GM12878 (cell line): ENCODE measurements around the gene HS3ST2. TPM values are rescaled to one million over a fixed set of nuclear protein-coding genes. Genes with fewer than 3 reads are reported as not detected.

Experiments used
- BMI1 ChIP-seq: fragments of 450-650 bp; IDR thresholded peaks from 2 replicates; pipeline ENCODE4 v1.6.1; 2016; ENCODE audit warnings: mild to moderate bottlenecking, moderate library complexity, borderline replicate concordance
- CHD2 ChIP-seq: IDR thresholded peaks from 2 replicates; pipeline ENCODE4 v1.6.1; 2011; ENCODE audit warnings: low read depth, low read length, improper control_type of control experiment, borderline replicate concordance
- EZH2 ChIP-seq: IDR thresholded peaks from 2 replicates; pipeline ENCODE4 v1.6.1; 2012; ENCODE audit warnings: low read depth, mild to moderate bottlenecking, control low read depth, inconsistent platforms, low read length, borderline replicate concordance; ENCODE audit not compliant: control insufficient read depth
- IKZF1 ChIP-seq: fragments of 450-650 bp; conservative IDR thresholded peaks from 2 replicates; pipeline ENCODE4 v1.6.1; 2017; ENCODE audit warnings: antibody characterized with exemption, mild to moderate bottlenecking
- KLF5 ChIP-seq: fragments of 450-650 bp; IDR thresholded peaks from 2 replicates; pipeline ENCODE4 v1.6.1; 2014; ENCODE audit warnings: mild to moderate bottlenecking; ENCODE audit not compliant: partially characterized antibody
- NR2F1 ChIP-seq: fragments of 450-650 bp; conservative IDR thresholded peaks from 2 replicates; pipeline ENCODE4 v1.6.1; 2017; ENCODE audit warnings: mild to moderate bottlenecking
- NRF1 ChIP-seq: conservative IDR thresholded peaks from 2 replicates; pipeline ENCODE4 v1.6.1; 2011; ENCODE audit warnings: mild to moderate bottlenecking, low read depth, low read length, improper control_type of control experiment
- POLR2A ChIP-seq: IDR thresholded peaks from 2 replicates; pipeline ENCODE4 v1.6.1; 2011; ENCODE audit warnings: low read depth, mild to moderate bottlenecking, low read length
- RAD21 ChIP-seq: IDR thresholded peaks from 2 replicates; pipeline ENCODE4 v1.6.1; 2011; ENCODE audit warnings: mild to moderate bottlenecking, low read depth, low read length, moderate library complexity; ENCODE audit not compliant: insufficient read depth
- RAD51 ChIP-seq: fragments of 450-650 bp; IDR thresholded peaks from 2 replicates; pipeline ENCODE4 v1.6.1; 2016; ENCODE audit warnings: moderate library complexity, mild to moderate bottlenecking, inconsistent platforms
- TARDBP ChIP-seq: IDR thresholded peaks from 2 replicates; pipeline ENCODE4 v1.6.1; 2016; ENCODE audit warnings: borderline replicate concordance
- TCF7 ChIP-seq: IDR thresholded peaks from 2 replicates; pipeline ENCODE4 v1.6.1; 2014; ENCODE audit warnings: antibody characterized with exemption, borderline replicate concordance
- YY1 ChIP-seq: IDR thresholded peaks from 2 replicates; pipeline ENCODE4 v1.6.1; 2011; ENCODE audit warnings: low read depth, mild to moderate bottlenecking, low read length
- ZBTB11 ChIP-seq: fragments of 450-650 bp; formaldehyde crosslinking; IDR thresholded peaks from 2 replicates; pipeline ENCODE4 v1.5.0; 2022; ENCODE audit warnings: mild to moderate bottlenecking, missing genetic modification characterization
- ZNF24 ChIP-seq: fragments of 450-650 bp; IDR thresholded peaks from 2 replicates; pipeline ENCODE4 v1.6.1; 2017; ENCODE audit warnings: antibody characterized with exemption, mild to moderate bottlenecking
- polyA plus RNA-seq, 11 experiments: library from polyadenylated mRNA; depleted of rRNA in 4 of 11; unstranded in 6 of 11; stranded (reverse) in 5 of 11; fragments of >200 nt; fragmentation: Nextera tagmentation in 4 of 11; fragmentation: Illumina TruSeq in 1 of 11; extraction: Ambion mirVana in 4 of 11; extraction: Trizol in 1 of 11; gene quantifications; 1 replicate in 1 of 11; 2 replicates in 10 of 11; pipeline versions ENCODE4 v1.2.1 to v1.2.3, GENCODE V29; 2011 to 2016; ENCODE audit warnings: inconsistent platforms in 2 of 11, missing spikeins in 2 of 11, low read depth in 1 of 11
- total RNA-seq, 4 experiments: library from RNA; depleted of rRNA in 3 of 4; stranded (reverse); fragments of >200 nt in 3 of 4; fragmentation: Illumina TruSeq in 1 of 4; extraction: Trizol in 1 of 4; gene quantifications; 2 replicates each; pipeline versions ENCODE4 v1.2.1 to v1.2.3, GENCODE V29; 2013 to 2021

The HS3ST2 gene
- total and polyA plus RNA-seq, 10 of the 15 experiments (the other 5 are each of a cell fraction or from before 2014, with no cell fraction given): not detected

- TF ChIP-seq ZBTB11 (CRISPR knock-in tag) (no peak), NRF1 (no peak), IKZF1 (no peak), RAD21 (no peak), BMI1 (no peak), YY1 (no peak), RAD51 (no peak), KLF5 (no peak), CHD2 (no peak), ZNF24 (no peak), EZH2 (no peak), NR2F1 (no peak), TARDBP (no peak), POLR2A (no peak), TCF7 (no peak)
Observed at GRCh38 chr16:22900863-22901262, 86.9 kb downstream of the HS3ST2 start (continued).
